ENCODE data around the gene NANOS1.
"Not testable (repeated sequence)": the region's sequence is repeated elsewhere in the genome, so short reads cannot be mapped to it uniquely, and the experiment has no call there.

The NANOS1 gene

GRCh38 chr10:119007211-119007574, 22.3 kb upstream of the NANOS1 start:
- no peak for DNase-seq (ENCODE audit: low read depth)

DNA sequence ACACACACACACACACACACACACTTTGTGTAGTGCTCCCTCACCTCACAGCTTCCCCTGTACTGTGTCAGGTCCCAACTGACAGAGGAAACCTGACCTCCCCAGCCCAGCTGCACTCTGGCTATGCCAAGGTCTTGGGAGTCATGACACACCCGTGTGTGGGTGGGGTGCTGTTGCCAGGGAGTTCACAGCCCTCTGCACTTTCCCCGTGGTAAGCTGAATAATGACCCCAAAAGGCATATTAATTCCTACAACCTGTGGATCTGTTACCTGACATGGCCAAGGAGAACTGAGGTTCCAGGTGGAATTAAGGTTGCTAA, 8.9 kb upstream of the NANOS1 start:
- no peak for DNase-seq (ENCODE audit: low read depth)

DNA sequence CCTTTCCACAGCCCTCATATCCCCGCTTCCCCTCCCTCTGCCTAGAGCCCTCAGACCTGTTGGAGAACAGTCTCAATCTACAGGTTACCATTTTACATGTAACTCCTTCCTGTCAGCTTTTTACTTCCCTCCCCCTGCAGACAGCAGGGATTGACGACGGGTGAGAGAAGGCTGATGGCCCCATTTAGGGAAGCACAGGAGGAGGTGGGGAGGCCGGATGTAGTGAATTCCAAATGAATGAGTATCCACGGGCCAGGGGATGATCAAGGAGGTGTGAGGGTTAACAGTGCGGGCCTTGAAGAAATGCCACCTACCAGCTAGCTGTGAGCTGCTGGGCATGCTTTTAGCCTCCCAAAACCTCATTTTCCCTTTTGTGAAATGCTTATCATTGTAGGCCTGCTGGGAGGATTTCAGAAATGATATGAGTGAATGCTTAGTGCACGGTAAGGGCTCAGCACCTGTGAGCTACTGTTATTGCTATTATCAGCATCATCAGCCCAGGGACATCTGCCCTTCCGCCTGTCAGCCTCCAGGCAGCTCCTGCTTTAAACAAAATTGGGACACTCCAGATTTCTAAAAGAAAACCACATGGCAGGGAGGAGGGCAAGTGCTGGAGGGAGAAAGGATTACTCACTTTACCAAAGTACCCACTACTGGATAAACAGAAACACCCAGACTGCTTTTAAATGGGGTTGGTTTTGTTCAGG, 6.5 kb upstream of the NANOS1 start:
- peak; percentile 52 for DNase-seq (ENCODE audit: low read depth)

- no peak for DNase-seq (ENCODE audit: low read depth)
These were observed 6.0 kb upstream of the NANOS1 start for GRCh38 chr10:119023553-119023868.

DNA sequence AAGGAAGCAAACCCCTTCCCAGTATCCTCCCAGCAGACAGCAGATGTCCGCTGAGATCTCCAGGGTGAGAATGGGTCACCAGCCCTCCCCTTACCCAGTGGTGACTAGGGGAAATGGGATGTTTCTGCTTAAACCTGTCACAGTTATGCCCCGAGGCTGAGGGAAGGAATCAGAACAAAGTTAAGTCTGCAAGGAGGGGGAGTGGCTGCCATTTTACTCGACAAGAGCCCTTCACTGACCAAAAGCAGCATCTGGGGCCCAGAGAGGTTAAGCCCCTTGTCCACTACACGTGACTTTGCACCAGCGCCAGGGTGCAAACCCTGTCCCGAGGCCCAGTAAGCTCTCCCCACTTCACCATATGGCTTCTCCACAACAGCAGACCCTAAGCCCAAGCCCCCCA, 4.6 kb upstream of the NANOS1 start:
- no peak for DNase-seq (ENCODE audit: low read depth)

- no peak for DNase-seq (ENCODE audit: low read depth)
These were observed 4.2 kb upstream of the NANOS1 start for GRCh38 chr10:119025336-119025735.

GRCh38 chr10:119025776-119026175, 3.7 kb upstream of the NANOS1 start:
- DNase-seq (ENCODE audit: low read depth) = no peak

GRCh38 chr10:119026301-119027110, 3.0 kb upstream of the NANOS1 start:
- no peak for DNase-seq (ENCODE audit: low read depth)

GRCh38 chr10:119028445-119028899, 1.0 kb upstream of the NANOS1 start:
- DNase-seq (ENCODE audit: low read depth) = not testable (repeated sequence)

GRCh38 chr10:119028900-119029612, 458 bp upstream of the NANOS1 start:
- no peak for DNase-seq (ENCODE audit: low read depth)

GRCh38 chr10:119030421-119031250, 1.1 kb downstream of the NANOS1 start:
- DNase-seq (ENCODE audit: low read depth) = no peak

DNA sequence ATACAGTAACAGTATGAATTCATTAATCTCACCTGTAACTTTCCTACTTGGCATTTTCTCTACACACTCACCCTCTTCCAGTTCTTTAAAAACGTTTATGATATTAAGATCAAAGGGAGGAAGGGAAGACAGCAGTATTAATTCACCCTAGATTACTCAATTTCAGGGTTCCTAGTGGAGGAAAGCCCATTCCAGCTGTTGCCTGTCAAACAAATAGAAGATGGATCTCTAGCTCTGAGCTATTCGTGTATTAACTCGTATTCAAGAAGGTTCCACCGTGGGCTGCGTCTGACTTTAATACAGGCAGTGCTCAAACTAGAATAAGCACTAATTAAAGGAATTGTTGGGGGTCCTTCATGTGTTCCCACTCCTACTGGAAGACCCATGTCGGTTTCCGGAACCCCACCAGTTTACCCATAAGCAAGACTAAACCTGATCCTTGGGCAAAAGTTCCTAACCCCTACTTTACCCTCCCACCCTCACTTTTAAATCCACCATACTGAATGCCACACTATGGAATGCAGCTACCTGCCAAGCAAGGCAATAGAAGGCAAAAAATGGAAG, 2.1 kb downstream of the NANOS1 start:
- no peak for DNase-seq (ENCODE audit: low read depth)

- no peak for DNase-seq (ENCODE audit: low read depth)
These were observed 9.6 kb downstream of the NANOS1 start for GRCh38 chr10:119039161-119039560.

GRCh38 chr10:119041326-119041725, 11.8 kb downstream of the NANOS1 start:
- DNase-seq (ENCODE audit: low read depth) = no peak

DNA sequence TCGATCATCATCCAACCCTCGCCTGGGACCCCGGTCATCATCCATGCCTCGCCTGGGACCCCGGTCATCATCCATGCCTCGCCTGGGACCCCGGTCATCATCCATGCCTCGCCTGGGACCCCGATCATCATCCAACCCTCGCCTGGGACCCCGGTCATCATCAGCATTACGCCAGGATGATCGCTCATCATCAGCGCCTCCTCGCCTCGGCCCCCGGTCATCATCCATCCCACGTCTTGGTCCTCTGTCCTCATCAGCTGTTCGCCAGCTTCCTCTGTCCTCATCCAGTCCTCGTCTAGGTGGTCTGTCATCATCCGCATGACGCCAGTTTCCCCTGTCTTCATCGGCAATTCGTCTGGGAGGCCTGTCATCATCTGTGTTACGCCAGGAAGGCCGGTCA, 12.7 kb downstream of the NANOS1 start:
- no peak for DNase-seq (ENCODE audit: low read depth)

DNA sequence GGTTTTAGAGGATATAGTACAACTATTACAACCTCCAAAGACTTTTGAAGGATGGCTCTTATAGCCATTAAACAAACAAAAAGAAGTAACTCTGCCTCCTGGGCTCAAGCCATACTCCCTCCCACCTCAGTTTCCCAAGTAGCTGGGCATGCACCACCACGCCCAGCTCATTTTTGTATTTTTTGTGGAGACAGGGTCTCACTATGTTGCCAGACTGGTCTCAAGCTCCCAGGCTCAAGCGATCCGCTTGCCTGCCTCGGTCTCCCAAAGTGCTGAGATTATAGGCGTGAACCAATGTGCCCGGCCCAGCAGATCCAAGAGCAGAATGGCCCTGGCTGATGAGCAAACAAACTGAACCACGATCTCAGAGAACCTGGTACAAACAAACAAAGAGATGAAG, 16.0 kb downstream of the NANOS1 start:
- no peak for DNase-seq (ENCODE audit: low read depth)

DNA sequence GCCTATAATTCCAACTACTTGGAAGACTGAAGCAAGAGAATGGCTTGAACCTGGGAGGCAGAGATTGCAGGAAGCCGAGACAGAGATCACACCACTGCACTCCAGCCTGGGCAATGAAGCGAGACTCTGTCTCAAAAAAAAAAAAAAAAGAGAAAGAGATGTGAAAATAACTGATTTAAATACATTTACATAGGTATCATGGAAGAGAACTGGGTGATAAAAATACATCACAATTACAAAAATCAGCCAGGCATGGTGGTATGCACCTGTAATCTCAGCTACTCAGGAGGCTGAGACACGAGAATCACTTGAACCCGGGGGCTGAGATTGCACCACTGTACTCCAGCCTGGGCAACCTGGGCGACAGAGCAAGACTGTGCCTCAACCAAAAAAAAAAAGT, 19.8 kb downstream of the NANOS1 start:
- DNase-seq (ENCODE audit: low read depth) = no peak

GRCh38 chr10:119049777-119050176, 20.3 kb downstream of the NANOS1 start:
- DNase-seq (ENCODE audit: low read depth) = no peak

- DNase-seq (ENCODE audit: low read depth) = no peak
These were observed 22.3 kb downstream of the NANOS1 start for GRCh38 chr10:119051775-119052174.

DNA sequence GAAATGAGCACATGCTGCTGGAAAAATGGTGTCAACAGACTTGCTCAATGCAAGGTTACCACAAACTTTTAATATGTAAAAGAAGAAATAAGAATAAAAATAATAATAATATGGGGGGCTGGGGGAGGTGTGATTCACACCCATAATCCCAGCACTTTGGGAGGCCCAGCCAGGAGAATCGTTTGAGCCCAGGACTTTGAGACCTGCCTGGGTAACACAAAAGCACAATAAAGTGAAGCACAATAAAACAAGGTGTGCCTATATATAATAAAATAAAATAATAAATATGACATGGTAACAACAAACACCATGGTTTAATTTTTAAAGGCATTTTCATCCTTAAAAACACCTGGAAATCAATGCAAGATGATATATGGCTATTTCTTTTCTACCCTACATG, 26.0 kb downstream of the NANOS1 start:
- no peak for DNase-seq (ENCODE audit: low read depth)

- DNase-seq (ENCODE audit: low read depth) = no peak
These were observed 28.5 kb downstream of the NANOS1 start for GRCh38 chr10:119058010-119058409.

DNA sequence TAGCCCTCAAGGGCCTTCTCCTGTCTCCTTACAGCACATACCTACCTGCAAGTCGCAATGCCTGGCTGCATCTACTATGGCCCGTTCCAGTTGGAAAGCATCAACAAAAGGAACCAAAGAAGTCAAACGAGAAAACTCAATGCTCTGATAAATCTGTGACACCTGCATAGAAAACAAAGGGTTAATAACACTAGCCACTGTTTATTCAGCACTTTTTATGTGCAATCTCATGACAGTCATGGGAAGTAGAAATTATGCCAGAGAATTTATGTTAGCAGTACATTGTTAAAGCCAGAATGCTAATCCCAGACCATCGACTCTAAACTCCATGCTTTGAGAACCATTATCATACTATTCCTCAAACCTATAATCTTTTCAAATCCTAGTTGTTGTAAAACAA, 30.0 kb downstream of the NANOS1 start:
- no peak for DNase-seq (ENCODE audit: low read depth)
